CD4-positive, alpha-beta T cell (primary cell): Measurements from ENCODE around the gene EFNB2. TPM values are rescaled to one million over a fixed set of nuclear protein-coding genes. Genes with fewer than 3 reads are reported as not detected.

Source experiments
- ATAC-seq: fragments of 200-7000 bp; cut with Tn5 transposase; one replicate; pipeline ENCODE4 v1.10.0; 2022; ENCODE audit warnings: mild to moderate bottlenecking; ENCODE audit not compliant: poor library complexity
- CTCF ChIA-PET: fragments of 350-600 bp; sonication (Branson Sonifier 250); formaldehyde crosslinking; loops from one replicate; lab custom pipeline; 2021; ENCODE audit warnings: antibody characterized with exemption, inconsistent platforms; lab: Charles Lee
- POLR2A ChIA-PET: fragments of 350-600 bp; sonication (Branson Sonifier 250); formaldehyde crosslinking; loops from one replicate; lab custom pipeline; 2021; ENCODE audit warnings: antibody characterized with exemption, inconsistent platforms; lab: Charles Lee
- DNase-seq, 14 experiments: peaks; one replicate each; pipeline ENCODE4 v3.0.0-alpha.2; 2013 to 2020; ENCODE audit warnings: mixed read lengths in 2 of 14
- H3K27ac ChIP-seq, 2 donors: one replicate each; pipeline versions ENCODE4 v1.5.1 to v1.7.0; 2013; ENCODE audit warnings: low read length in 2 of 2, low read depth in 1 of 2, mild to moderate bottlenecking in 1 of 2
- H3K27me3 ChIP-seq, 2 experiments: 1 replicate in 1 of 2; 2 replicates in 1 of 2; pipeline versions ENCODE4 v1.6.1 to v1.7.0; 2013; ENCODE audit warnings: low read length in 2 of 2, control low read depth in 1 of 2, mild to moderate bottlenecking in 1 of 2, moderate library complexity in 1 of 2; ENCODE audit not compliant: insufficient read depth in 2 of 2, control insufficient read depth in 1 of 2
- H3K36me3 ChIP-seq: one replicate; pipeline ENCODE4 v1.6.1; 2013; ENCODE audit warnings: low read length, control low read depth; ENCODE audit not compliant: insufficient read depth
- H3K4me1 ChIP-seq: one replicate; pipeline ENCODE4 v1.6.1; 2013; ENCODE audit warnings: low read length, control low read depth; ENCODE audit not compliant: insufficient read depth
- H3K4me3 ChIP-seq: one replicate; pipeline ENCODE4 v1.5.1; 2013; ENCODE audit warnings: mild to moderate bottlenecking, low read length, moderate library complexity
- H3K9me3 ChIP-seq, 2 experiments: 1 replicate in 1 of 2; 2 replicates in 1 of 2; pipeline versions ENCODE4 v1.6.1 to v1.7.0; 2013; ENCODE audit warnings: low read length in 2 of 2, mild to moderate bottlenecking in 2 of 2, control low read depth in 1 of 2, moderate library complexity in 1 of 2; ENCODE audit not compliant: control insufficient read depth in 1 of 2, insufficient read depth in 1 of 2
- H3K27ac Mint-ChIP-seq: one replicate; pipeline ENCODE4 v1.8.0; 2020; ENCODE audit warnings: mixed read lengths
- H3K27me3 Mint-ChIP-seq: one replicate; pipeline ENCODE4 v1.8.0; 2021; ENCODE audit warnings: mixed read lengths
- H3K36me3 Mint-ChIP-seq: one replicate; pipeline ENCODE4 v1.8.0; 2021; ENCODE audit warnings: low read depth, mixed read lengths
- H3K4me1 Mint-ChIP-seq: one replicate; pipeline ENCODE4 v1.8.0; 2021; ENCODE audit warnings: low read depth, mixed read lengths
- H3K4me3 Mint-ChIP-seq: one replicate; pipeline ENCODE4 v1.8.0; 2020; ENCODE audit warnings: mild to moderate bottlenecking, mixed read lengths
- H3K9me3 Mint-ChIP-seq: one replicate; pipeline ENCODE4 v1.8.0; 2020; ENCODE audit warnings: mixed read lengths
- intact Hi-C, 2 experiments: fragments of 100-400 bp; cut with DNase I in 1 of 2; cut with micrococcal nuclease in 1 of 2; formaldehyde crosslinking; loops; one replicate each; pipeline versions ENCODE4 v1.15.1 to v1.9.0; 2023 to 2025; cut with DNase I, micrococcal nuclease
- total RNA-seq, 174 experiments: library from RNA in 2 of 174; stranded (reverse) in 2 of 174; gene quantifications; one replicate each; pipeline ENCODE4 v1.2.3 and lab custom pipeline; 2021 to 2026
- TF ChIP-seq, protein P1 (sequence below): fragments of 200-600 bp; IDR thresholded peaks from one replicate; pipeline ENCODE4 v1.8.0; 2022; ENCODE audit warnings: antibody characterized with exemption, mild to moderate bottlenecking

Gene EFNB2
- total RNA-seq, 2 experiments from 2014 or later: 0.20 to 0.36 TPM

DNA sequence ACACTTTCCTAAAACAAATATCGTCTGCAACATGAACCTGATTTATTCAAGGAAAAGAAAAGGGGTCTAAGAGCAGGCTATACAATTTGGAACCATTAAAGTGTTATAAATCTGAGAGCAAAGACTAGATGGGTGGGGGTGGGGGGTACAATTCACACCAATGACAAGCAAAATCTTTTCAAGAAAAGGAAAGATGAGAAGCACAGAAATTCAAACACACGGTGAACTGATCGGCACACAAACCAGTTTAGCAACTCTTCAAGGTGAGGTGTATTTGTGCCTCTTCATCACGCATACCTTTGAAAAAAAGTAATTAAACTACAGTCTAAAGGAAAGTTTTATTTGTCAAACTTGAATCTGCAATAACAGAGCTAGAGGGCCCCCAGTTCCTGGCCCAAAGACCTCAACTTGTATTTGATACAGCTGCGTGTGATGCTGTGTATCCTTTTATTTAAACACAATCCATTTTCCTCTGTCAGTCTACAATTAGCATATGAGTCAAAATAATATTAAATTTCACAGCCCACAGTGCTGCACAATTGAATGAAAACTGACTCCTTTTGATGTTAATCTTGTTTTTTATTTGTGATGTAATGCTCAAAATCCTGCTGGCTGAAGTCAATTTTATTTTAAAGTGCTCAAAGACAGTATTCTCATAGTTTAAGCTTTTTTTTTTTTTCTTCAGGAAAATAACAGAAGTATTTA is 14.2 kb downstream of the EFNB2 start:
- ATAC-seq (no peak), DNase-seq (no peak)
- H3K36me3 Mint-ChIP-seq: no peaks in the 10 kb centered on the region
- intact Hi-C loops: no loop called here
- Histone ChIP-seq H3K36me3 (no peaks in the 10 kb centered on the region), H3K9me3 (no peaks in the 10 kb centered on the region), H3K27ac (no peak overlapping the region), H3K4me1 (no peaks in the 10 kb centered on the region), H3K27me3 (peaks cover 0 to 8% of the 10 kb centered on the region in 2 experiments), H3K4me3 (no peak overlapping the region)
- no peak overlapping the region for H3K27ac Mint-ChIP-seq
- no peak overlapping the region for H3K4me3 Mint-ChIP-seq
- H3K27me3 Mint-ChIP-seq: peaks cover 67% of the 10 kb centered on the region
- ChIA-PET POLR2A (no interaction called here), CTCF (no interaction called here)
- no peaks in the 10 kb centered on the region for H3K9me3 Mint-ChIP-seq
- H3K4me1 Mint-ChIP-seq: no peaks in the 10 kb centered on the region
- TF ChIP-seq, protein P1, sequence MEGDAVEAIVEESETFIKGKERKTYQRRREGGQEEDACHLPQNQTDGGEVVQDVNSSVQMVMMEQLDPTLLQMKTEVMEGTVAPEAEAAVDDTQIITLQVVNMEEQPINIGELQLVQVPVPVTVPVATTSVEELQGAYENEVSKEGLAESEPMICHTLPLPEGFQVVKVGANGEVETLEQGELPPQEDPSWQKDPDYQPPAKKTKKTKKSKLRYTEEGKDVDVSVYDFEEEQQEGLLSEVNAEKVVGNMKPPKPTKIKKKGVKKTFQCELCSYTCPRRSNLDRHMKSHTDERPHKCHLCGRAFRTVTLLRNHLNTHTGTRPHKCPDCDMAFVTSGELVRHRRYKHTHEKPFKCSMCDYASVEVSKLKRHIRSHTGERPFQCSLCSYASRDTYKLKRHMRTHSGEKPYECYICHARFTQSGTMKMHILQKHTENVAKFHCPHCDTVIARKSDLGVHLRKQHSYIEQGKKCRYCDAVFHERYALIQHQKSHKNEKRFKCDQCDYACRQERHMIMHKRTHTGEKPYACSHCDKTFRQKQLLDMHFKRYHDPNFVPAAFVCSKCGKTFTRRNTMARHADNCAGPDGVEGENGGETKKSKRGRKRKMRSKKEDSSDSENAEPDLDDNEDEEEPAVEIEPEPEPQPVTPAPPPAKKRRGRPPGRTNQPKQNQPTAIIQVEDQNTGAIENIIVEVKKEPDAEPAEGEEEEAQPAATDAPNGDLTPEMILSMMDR: no peak

DNA sequence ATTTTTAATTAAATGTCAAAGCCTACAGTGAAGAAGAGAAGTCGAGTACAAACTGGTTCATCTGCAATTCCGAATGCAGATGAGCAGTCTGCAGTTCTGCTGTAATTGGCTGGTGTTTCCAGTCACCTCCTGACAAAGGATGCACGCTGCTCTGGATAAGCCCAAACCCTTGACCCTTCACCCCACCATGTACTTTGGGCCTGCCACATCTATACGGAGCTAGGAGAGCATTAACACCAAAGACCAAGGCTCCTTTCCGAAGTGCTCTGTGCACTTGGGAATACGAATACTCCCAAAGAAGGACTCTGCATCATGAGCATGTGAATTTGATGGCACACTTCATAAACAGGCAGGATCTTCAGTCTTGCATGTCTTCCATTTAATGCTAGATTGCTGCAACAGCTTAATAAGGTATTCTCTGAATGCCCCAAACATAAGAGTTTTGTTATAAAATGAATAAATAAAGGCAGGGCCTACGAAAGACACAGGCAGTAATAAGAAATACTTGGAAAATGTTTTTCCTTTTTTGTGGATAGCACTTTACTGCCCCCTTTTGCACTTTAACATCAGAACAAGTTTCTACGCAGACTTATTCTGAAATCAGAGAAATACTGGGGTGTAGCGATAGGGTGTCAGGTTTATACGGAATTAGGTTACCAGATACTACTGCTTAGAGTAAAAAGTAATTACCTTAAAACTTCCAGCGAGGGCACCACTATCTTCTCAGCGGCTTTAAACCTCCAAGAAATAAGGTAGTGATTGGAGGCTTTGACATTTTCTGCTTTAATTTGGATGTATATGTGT is 15.0 kb downstream of the EFNB2 start:
- Histone ChIP-seq H3K27me3 (peaks cover 0 to 4% of the 10 kb centered on the region in 2 experiments), H3K27ac (no peak overlapping the region), H3K36me3 (no peaks in the 10 kb centered on the region), H3K4me1 (no peaks in the 10 kb centered on the region), H3K4me3 (no peak overlapping the region), H3K9me3 (no peaks in the 10 kb centered on the region)
- Mint-ChIP-seq H3K36me3 (no peaks in the 10 kb centered on the region), H3K27me3 (peaks cover 65% of the 10 kb centered on the region), H3K27ac (no peak overlapping the region), H3K4me3 (no peak overlapping the region), H3K9me3 (no peaks in the 10 kb centered on the region), H3K4me1 (no peaks in the 10 kb centered on the region)
- ChIA-PET CTCF (interaction anchor here (1.4 kb wide), 1 partner anchor 15 kb away, joined by 3 read pairs; the partner anchor contains the start of gene EFNB2), POLR2A (no interaction called here)
- TF ChIP-seq, protein P1: no peak
- ATAC-seq (no peak), DNase-seq (no peak)
- intact Hi-C loops: no loop called here

DNA sequence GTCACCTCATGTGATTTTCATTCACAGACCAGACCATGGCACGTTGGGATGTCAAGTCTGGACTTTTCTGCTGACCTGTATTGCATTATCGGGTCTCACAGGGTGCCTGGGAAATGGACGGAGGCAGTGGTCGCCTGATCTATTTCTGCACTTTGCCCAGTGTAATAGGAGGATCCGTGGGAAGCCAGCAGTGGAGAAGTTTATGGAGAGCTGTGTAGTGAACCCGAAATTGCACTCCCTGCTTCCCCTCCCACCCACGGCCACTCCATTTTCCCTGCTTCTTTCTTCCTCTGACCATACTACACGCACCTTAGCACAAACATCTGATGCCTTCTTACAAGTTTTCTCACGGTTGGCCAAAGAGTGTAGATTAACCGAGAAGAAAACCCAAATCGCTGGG is 16.9 kb downstream of the EFNB2 start:
- no peaks in the 10 kb centered on the region for H3K36me3 Mint-ChIP-seq
- Histone ChIP-seq H3K36me3 (no peaks in the 10 kb centered on the region), H3K27ac (no peak overlapping the region), H3K4me1 (no peaks in the 10 kb centered on the region), H3K4me3 (no peak overlapping the region), H3K27me3 (peaks cover 4 to 10% of the 10 kb centered on the region in 2 experiments), H3K9me3 (no peaks in the 10 kb centered on the region)
- TF ChIP-seq, protein P1: no peak
- intact Hi-C loops: no loop called here
- H3K27me3 Mint-ChIP-seq: peaks cover 62% of the 10 kb centered on the region
- no peak overlapping the region for H3K4me3 Mint-ChIP-seq
- no peak overlapping the region for H3K27ac Mint-ChIP-seq
- ATAC-seq (no peak), DNase-seq (no peak)
- ChIA-PET POLR2A (no interaction called here), CTCF (no interaction called here)
- H3K4me1 Mint-ChIP-seq: no peaks in the 10 kb centered on the region
- H3K9me3 Mint-ChIP-seq: no peaks in the 10 kb centered on the region
